Lower leg skin (tissue), 4 donors: ENCODE results near the gene A4GNT. TPM values are rescaled to one million over a fixed set of nuclear protein-coding genes. Genes with fewer than 3 reads are reported as not detected.
"Not testable (repeated sequence)": the region's sequence is repeated elsewhere in the genome, so short reads cannot be mapped to it uniquely, and the experiment has no call there.

Source experiments
- DNase-seq, 2 donors: peaks; one replicate each; pipeline ENCODE4 v3.0.0-alpha.2; 2019; ENCODE audit warnings: low spot score in 2 of 2
- H3K4me3 ChIP-seq: fragments of 200-600 bp; sonication (generic); 2 replicates; pipeline ENCODE4 v1.5.1; 2017; ENCODE audit warnings: mild to moderate bottlenecking, low read depth; ENCODE audit not compliant: poor library complexity, severe bottlenecking
- POLR2A ChIP-seq, 2 donors: fragments of 450-650 bp; IDR thresholded peaks; one replicate each; pipeline ENCODE4 v1.6.1; 2016 to 2017; ENCODE audit warnings: antibody characterized with exemption in 2 of 2, mild to moderate bottlenecking in 1 of 2, moderate library complexity in 1 of 2
- WGBS, 2 donors: methylation state at CpG; one replicate each; pipeline ENCODE4 v1.1.5; 2018; 5-methylcytosine and 5-hydroxymethylcytosine counted together
- intact Hi-C: fragments of 100-400 bp; cut with DNase I; formaldehyde crosslinking; loops from one replicate; pipeline ENCODE4 v1.15.0; 2023; ENCODE audit warnings: low total_unique reads
- total RNA-seq, 4 donors: library from RNA; depleted of rRNA; stranded (reverse); fragments of >200 nt; gene quantifications; one replicate each; pipeline ENCODE4 v1.1.0, GENCODE V29; 2016
- TF ChIP-seq, protein P1 (sequence below), 3 donors: fragments of 450-650 bp; IDR thresholded peaks; one replicate each; pipeline ENCODE4 v1.5.1; 2016; ENCODE audit warnings: antibody characterized with exemption in 3 of 3, mild to moderate bottlenecking in 3 of 3, moderate library complexity in 2 of 3

A4GNT gene
- total RNA-seq, 4 donors from 2014 or later, result not detected

DNA sequence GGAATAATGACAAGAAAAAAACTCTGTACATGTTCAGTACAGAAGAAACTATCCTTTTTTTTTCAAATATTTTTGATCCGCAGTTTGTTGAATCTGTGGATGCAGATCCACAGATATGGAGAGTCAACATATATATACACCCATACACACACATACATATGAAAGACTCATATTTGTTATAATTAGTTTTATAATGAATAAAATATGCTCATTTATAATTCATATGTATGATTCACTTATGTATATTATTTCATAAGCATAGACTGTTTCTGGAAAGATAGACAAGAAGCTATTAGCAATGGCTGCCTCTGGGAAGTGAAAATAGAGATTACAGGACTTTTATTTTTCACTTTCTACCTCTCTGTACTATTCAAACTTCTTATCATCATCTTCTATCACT lies 26.6 kb downstream of the A4GNT start:
- WGBS, 2 donors, result 97 to 98% methylated on average over 1 of the region's 1 CpG
- DNase-seq, result no peak
- no peak overlapping the region for H3K4me3 ChIP-seq
- intact Hi-C loops, result no loop called here
- TF ChIP-seq, protein P1, sequence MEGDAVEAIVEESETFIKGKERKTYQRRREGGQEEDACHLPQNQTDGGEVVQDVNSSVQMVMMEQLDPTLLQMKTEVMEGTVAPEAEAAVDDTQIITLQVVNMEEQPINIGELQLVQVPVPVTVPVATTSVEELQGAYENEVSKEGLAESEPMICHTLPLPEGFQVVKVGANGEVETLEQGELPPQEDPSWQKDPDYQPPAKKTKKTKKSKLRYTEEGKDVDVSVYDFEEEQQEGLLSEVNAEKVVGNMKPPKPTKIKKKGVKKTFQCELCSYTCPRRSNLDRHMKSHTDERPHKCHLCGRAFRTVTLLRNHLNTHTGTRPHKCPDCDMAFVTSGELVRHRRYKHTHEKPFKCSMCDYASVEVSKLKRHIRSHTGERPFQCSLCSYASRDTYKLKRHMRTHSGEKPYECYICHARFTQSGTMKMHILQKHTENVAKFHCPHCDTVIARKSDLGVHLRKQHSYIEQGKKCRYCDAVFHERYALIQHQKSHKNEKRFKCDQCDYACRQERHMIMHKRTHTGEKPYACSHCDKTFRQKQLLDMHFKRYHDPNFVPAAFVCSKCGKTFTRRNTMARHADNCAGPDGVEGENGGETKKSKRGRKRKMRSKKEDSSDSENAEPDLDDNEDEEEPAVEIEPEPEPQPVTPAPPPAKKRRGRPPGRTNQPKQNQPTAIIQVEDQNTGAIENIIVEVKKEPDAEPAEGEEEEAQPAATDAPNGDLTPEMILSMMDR (IDR thresholded peaks at IDR 0.05), result no peak
- TF ChIP-seq POLR2A (IDR thresholded peaks at IDR 0.05), result no peak

GRCh38 chr3:138103466-138103865 lies 28.7 kb downstream of the A4GNT start:
- H3K4me3 ChIP-seq, result no peak overlapping the region
- TF ChIP-seq, protein P1 (IDR thresholded peaks at IDR 0.05), result no peak
- TF ChIP-seq POLR2A (IDR thresholded peaks at IDR 0.05), result no peak
- WGBS, 2 donors, result 97% methylated on average over 15 to 17 of the region's 19 CpGs
- no peak for DNase-seq
- intact Hi-C loops, result no loop called here

GRCh38 chr3:138101351-138101940 lies 30.7 kb downstream of the A4GNT start:
- intact Hi-C loops, DNase-seq: not testable (repeated sequence)
- 90% methylated on average over 20 to 22 of the region's 22 CpGs for WGBS, 2 donors

GRCh38 chr3:138099417-138099816 lies 32.8 kb downstream of the A4GNT start:
- DNase-seq, result no peak
- H3K4me3 ChIP-seq, result no peak overlapping the region
- TF ChIP-seq POLR2A (IDR thresholded peaks at IDR 0.05), result no peak
- TF ChIP-seq, protein P1 (IDR thresholded peaks at IDR 0.05), result no peak
- intact Hi-C loops, result no loop called here

More at GRCh38 chr3:138101351-138101940, 30.7 kb downstream of the A4GNT start:
- H3K4me3 ChIP-seq, result not testable (repeated sequence)

DNA sequence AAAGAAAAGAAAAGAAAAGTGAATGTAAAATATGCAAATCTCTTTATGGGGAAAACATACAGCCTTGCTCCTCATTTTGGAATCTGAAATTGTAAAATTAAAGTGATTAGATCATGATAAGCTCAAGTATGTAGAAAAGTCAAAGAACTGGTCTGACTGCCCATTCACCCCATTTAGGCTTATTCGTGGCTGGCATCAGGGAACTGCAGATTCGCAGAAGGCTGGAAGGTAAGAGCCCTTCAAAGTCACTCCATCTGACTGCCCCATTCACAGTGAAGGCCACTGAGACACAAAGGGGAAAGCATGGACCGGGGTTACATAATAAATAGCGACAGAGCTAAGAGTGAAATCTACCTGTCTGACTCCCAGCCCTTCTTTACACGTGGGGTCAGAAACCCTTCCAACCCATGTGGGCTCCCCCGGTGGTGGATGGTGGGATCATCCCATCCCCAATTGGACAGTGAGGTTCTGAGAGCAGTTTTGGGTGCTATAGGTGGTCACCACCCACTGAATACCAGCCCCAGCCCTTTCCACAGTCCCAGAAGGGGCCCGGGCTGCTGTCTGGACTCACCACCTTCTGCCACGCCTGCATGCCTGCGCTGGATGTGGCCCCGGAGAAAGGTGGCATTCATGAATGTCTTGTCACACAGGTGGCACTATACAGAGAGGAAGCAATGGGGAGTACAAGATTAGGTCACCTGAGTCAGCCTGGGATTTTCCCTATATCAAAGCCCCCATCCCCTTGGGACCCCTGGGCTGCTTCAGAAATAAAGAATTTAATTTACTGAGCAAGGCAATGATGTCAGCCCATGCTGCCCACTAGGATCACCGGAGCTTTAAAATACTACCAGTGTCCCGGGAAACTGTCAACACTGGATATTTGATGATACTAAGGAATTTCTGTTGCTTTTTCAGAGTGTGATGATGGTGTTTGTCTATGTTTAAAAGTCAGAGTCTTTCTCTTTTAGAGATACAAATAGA lies 34.7 kb downstream of the A4GNT start:
- DNase-seq, result no peak
- 79 to 80% methylated on average over 12 of the region's 12 CpGs for WGBS, 2 donors
- TF ChIP-seq POLR2A (IDR thresholded peaks at IDR 0.05), result no peak
- TF ChIP-seq, protein P1 (IDR thresholded peaks at IDR 0.05), result no peak
- intact Hi-C loops, result no loop called here
- no peak overlapping the region for H3K4me3 ChIP-seq

DNA sequence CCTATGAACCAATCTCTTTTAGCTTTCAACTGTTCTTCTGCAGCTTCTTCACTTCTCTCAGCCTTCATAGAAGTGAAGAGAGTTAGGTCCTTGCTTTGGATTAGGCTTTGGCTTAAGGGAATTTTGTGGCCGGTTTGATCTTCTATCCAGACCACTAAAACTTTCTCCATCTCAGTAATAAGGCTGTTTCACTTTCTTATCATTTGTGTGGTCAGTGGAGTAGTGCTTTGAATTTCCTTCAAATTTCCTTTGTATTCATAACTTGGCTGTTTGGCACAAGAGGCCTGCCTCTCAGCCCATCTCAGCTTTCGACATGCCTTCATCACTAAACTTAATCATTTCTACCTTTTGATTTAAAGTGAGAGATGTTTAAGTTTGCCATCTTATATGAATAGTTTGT lies 38.5 kb downstream of the A4GNT start:
- intact Hi-C loops, result no loop called here
- 48 to 91% methylated on average over 2 of the region's 2 CpGs for WGBS, 2 donors
- no peak overlapping the region for H3K4me3 ChIP-seq
- no peak for DNase-seq
- TF ChIP-seq, protein P1 (IDR thresholded peaks at IDR 0.05), result no peak
- no peak for TF ChIP-seq POLR2A (IDR thresholded peaks at IDR 0.05)
